Astrocyte (in vitro differentiated cells and primary cell): ENCODE measurements around the gene SOAT2.

Source experiments
- EZH2 ChIP-seq: IDR thresholded peaks from 2 replicates; pipeline ENCODE4 v1.6.1; 2012; ENCODE audit warnings: mild to moderate bottlenecking, low read length, inconsistent platforms; ENCODE audit not compliant: insufficient read depth
- TF ChIP-seq, protein P1 (sequence below): IDR thresholded peaks from 2 replicates; pipeline ENCODE4 v1.5.1; 2011; ENCODE audit warnings: low read depth, mild to moderate bottlenecking, inconsistent platforms, low read length, moderate library complexity; ENCODE audit not compliant: insufficient read depth

DNA sequence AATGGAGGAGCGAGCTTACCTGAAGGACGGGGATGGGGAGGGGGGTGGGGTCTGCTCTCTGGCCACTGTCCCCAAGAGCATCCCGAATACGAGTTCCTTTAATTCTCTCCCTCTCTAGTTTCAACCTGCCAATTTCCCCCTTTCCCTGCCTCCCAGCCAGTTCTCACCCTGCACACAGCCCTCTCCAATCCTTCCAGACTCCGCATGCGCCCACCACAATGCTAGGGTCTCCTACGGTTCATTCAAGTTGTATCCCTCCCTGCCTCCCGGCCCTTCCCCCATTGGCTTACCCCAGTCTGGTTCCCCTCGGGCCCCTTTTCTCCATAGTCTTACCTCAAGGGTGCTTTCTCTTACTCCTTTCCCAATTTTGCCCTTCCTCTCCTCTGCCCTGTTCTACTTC is 6.5 kb upstream of the SOAT2 start:
- TF ChIP-seq, protein P1, sequence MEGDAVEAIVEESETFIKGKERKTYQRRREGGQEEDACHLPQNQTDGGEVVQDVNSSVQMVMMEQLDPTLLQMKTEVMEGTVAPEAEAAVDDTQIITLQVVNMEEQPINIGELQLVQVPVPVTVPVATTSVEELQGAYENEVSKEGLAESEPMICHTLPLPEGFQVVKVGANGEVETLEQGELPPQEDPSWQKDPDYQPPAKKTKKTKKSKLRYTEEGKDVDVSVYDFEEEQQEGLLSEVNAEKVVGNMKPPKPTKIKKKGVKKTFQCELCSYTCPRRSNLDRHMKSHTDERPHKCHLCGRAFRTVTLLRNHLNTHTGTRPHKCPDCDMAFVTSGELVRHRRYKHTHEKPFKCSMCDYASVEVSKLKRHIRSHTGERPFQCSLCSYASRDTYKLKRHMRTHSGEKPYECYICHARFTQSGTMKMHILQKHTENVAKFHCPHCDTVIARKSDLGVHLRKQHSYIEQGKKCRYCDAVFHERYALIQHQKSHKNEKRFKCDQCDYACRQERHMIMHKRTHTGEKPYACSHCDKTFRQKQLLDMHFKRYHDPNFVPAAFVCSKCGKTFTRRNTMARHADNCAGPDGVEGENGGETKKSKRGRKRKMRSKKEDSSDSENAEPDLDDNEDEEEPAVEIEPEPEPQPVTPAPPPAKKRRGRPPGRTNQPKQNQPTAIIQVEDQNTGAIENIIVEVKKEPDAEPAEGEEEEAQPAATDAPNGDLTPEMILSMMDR: no peak
- no peak for TF ChIP-seq EZH2
